GM18511 (cell line): Measurements from ENCODE around the gene PDSS1.

Source experiments
- ATAC-seq: cut with Tn5 transposase; IDR thresholded peaks from one replicate; pipeline ENCODE4 v1.9.1; 2021; ENCODE audit warnings: mild to moderate bottlenecking, moderate library complexity; ENCODE audit not compliant: unreplicated experiment

PDSS1 gene

DNA sequence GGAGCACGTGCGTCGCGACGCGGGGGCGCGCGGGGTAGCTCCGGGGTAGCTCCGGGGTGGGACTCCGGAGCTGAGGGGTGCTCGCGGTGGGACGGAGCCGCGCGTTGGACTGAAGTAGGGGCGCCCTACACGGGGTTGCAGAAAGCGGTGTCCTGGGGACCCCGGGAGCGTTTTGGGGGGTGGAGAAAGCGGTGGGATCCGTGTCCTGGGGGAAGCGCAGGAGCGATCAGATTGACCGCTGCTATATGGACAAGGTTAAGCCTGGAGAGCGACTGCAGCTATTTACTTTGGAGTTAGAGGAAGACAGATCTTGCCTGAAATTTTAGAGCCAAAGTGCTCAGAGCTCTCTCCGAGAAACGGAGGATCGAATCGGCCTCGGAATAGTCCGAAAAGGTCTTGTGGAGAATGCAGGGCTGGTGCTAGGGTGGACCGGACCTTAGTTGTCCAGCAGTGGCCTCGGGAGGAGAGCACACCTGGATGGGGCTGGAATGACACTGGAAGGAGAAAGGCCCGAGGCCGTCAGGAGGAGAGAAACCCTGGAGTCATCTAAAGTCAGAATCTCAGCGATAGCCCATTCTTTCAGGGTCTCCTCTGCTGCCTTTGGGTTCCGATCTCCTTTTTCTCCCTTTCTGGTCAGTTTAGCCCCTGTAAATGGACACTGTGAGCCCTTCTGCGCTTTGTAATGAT lies 564 bp downstream of the PDSS1 start:
- no peak for ATAC-seq

DNA sequence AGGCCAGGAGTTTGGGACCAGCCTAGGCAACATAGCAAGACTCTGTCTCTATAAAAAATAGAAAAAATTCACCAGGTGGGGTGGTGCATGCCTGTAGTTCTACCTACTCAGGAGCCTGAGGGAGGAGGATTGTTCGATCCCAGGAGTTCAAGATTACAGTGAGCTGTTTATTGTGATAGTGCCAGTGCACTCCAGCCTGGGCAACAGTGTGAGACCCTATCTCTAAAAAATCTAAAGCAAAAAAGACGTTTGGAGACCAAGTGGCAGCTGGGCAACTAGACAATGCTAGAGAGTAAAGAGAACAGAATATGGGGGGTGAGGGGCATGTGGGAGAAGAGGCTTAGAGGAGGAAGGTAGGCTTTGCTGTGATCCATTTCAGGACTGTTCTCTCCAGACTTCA lies 1.4 kb downstream of the PDSS1 start:
- no peak for ATAC-seq

DNA sequence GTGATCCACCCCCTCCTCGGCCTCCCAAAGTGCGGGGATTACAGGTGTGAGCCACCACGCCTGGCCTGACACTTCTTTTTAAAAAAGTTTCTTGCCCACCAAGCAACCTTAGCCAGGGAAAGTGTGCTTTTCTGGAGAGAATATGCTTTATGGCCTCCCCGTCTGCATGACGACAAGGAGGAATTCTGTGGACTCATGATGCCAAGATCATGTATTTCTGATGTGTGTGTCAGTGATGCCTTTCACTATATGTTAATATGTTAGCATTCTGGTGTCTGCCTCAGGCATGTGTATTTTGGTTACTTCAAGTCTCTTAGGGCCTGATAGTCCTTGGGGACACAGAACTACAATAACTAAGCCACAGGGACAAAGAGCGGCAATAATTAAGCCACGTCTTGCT lies 2.1 kb downstream of the PDSS1 start:
- ATAC-seq = no peak

DNA sequence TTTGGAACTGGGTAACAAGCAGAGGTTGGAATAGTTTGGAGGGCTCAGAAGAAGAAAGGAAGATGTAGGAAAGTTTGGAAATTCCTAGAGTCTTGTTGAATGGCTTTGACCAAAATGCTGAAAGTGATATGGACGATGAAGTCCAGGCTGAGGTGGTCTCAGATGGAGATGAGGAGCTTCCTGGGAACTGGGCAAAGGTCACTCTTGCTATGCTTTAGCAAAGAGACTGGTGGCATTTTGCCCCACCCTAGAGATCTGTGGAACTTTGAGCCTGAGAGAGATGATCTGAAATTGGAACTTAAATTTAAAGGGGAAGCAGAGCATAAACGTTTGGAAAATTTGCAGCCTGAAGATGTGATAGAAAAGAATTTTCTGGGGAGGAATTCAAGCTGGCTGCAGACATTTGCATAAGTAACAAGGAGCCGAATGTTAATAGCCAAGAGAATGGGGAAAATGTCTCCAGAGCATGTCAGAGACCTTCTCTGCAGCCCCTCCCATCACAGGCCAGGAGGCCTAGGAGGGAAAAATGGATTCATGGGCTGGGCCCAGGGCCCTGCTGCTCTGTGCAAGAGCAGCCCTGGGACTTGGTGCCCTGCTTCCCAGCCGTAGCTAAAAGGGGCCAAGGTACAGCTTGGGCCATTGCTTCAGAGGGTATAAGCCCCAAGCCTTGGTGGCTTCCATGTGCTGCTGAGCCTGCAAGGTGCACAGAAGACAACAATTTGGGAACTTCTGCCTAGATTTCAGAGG lies 3.6 kb downstream of the PDSS1 start:
- no peak for ATAC-seq

DNA sequence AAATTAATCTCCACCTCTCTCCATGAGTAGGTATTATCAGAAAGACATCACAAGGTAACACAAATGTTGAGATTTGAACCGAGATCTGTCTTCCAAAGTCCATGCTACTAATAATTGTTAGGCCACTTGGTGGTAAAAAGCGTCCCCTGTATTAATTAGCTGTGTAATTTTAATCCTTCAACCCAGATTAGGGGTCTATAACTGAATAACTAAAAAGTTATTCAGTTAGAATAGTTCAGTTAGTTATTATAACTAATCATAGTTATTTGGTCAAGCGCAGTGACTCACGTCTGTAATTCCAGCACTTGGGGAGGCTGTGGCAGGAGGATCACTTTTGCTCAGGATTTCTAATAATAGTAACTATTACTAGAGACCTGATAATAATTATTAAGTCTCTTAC lies 5.6 kb downstream of the PDSS1 start:
- no peak for ATAC-seq

DNA sequence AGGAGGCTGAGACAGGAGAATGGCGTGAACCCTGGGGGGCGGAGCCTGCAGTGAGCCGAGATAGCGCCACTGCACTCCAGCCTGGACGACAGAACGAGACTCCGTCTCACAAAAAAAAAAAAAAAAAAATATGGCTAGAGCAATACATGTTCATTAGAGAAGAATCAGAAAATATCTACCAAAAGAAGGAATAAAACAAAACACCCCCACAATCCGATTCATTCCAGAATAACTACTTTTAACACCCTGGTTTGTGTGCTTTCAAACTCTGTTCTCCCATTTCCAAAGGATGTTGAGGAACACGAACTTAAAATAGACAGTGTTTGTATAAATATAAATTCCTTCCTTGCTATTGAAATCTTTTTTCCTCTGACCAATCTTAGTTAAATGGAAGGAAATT lies 6.5 kb downstream of the PDSS1 start:
- no peak for ATAC-seq

DNA sequence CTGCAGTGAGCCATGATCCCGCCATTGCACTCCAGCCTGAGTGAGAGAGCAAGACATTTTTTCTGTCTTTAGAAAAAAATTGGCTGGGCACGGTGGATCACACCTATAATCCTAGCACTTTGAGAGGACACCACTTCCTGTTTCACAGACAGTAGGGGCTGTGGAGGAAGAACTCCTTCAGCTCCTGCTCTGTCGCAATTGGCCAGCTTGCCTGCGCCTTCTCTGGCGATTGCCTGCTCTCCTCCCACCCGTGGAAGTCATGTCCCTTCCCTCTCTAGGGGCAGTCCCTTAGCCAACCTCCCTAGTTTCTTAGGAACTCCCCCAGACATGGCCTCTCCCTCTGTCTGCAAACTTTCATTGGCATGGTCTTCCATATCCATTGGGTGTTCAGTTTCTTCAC lies 8.7 kb downstream of the PDSS1 start:
- no peak for ATAC-seq

DNA sequence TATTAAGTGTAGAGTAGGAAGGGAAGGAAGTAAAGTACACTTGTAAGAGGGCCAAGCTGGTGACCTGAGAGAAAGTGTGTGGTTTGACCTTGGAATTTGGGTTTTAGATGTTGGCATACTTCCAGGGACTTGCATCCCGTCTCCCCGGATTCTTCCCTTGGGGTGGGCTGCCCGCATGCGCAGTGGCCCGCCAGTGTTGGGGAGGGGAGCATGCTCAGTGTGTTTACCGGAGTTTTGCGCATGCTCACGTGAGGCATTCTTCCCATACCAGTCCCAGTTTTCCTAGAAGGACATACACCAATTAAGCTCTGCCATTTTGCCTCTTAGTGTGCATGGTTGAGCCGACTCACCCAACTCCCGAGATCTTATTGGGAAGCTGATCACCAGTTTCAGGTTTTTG lies 9.4 kb downstream of the PDSS1 start:
- no peak for ATAC-seq

DNA sequence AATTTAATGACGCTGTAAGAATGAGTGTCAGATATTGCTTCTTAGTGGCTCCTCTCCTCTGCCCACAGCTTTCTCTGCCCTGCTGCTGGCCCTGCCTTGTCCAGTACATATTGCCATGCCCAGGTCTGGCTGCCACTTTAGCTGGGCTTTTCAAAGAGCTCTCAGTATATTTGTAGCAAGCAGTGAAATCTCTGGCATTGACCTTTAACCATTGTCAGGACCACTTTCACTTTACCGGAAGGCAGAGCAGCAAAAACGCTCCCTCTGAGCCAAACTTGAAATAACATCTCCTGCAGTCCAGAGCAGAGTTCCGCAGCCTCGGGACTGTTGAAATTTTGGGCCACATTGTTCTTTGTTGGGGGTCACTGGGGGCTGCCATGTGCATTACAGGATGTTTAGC lies 13.8 kb downstream of the PDSS1 start:
- ATAC-seq = no peak

DNA sequence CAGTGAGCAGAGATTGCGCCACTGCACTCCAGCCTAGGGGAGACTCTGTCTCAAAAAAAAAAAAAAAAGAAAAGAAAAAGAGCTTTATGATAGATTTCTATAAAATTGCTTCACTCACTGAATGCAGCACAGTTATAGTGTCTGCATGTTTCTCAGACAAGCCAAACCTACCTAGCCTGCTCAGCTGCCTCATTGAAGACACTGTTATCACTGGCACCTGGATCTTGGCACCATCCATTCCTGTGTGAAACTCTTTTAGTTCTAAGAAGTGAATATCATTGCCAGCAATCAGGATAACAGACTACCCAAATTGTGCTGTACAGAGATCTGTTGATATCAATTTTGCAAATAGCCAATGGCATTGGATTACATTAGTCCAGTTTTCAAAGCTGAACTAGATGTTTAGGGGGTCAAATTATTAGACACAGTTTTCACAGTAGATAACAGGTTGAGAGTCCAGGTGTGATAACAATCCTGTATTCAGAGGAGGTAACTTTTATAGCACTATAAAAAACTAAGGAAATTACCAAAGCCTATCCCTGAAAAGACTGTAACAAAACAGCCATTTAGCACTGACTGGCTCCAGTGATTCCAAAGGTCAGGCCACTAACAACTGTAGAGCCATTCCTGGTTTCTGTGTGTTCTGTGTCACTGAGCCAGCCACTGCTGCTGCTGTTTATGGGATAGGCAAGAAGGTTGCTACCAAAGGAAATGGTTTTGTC lies 17.1 kb downstream of the PDSS1 start:
- no peak for ATAC-seq

DNA sequence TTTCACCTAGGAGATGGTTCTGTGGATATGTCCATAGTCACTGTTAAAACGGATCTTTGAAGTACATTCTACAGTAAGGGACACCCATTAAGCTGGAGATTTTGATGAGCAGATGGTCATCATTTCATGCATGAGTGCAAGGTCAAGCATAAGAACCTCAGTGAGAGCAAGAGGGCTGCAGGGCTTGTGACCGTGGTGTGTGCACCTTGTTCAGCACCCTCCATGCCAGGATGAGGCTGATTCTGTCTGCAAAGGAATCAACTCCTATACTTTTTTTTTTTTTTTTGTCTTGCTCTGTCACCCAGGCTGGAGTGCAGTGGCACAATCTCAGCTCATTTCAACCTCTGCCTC lies 17.6 kb downstream of the PDSS1 start:
- ATAC-seq = no peak

DNA sequence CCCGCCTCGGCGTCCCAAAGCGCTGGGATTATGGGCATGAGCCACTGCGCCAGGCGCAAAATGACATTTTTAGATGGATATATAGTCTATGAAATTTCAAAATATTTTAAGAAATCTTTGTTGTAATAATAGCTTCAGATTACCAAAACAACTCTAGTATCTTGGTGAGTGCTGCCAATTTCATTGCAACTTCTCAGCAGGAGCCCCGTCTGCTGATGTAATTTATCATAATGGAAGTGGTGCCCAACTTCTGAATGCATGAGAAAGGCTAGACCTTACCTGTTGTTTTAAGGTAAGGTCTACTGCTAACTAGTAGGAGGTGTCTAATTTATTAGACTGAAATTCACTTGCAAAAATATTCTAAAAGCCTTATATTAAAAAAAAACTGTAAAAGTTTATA lies 20.0 kb downstream of the PDSS1 start:
- ATAC-seq = no peak

DNA sequence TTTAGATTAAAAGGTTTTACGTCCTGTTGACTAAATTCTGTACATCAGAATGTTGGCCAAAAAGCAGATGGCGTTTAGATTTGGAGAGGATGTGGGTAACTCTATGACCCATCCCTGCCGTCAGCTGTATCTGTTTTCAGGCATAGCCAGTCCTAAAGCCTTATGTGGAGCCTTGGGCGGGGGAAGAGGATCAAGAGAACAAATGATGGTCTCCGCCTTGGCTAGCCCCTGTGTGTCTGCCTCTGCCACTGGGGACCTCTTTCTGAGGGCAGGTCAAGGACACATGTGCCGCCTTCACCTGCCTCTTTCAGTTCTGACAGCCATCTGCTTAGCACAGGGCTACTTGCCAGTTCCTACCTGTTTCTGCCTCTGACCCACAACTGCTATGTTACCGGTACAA lies 24.1 kb downstream of the PDSS1 start:
- ATAC-seq = no peak

DNA sequence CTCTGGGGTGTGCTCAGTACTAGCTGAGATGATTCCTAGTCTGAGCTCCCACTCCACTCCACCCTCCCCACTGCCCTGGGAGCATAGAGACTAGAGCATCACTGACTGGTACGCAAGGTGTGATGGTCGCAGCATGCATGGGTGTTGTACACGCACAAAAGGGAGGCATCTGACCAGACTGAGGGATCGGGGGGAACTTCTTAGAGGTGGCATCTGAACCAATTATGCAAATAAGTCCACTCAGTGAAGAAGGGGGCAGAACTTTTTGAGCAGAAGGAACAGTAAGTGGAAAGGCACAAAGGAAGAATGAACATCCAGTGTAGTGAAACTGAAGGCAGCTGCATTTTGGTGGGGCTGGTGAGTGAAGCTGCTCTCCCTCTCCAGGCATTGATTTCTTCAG lies 25.5 kb downstream of the PDSS1 start:
- no peak for ATAC-seq

DNA sequence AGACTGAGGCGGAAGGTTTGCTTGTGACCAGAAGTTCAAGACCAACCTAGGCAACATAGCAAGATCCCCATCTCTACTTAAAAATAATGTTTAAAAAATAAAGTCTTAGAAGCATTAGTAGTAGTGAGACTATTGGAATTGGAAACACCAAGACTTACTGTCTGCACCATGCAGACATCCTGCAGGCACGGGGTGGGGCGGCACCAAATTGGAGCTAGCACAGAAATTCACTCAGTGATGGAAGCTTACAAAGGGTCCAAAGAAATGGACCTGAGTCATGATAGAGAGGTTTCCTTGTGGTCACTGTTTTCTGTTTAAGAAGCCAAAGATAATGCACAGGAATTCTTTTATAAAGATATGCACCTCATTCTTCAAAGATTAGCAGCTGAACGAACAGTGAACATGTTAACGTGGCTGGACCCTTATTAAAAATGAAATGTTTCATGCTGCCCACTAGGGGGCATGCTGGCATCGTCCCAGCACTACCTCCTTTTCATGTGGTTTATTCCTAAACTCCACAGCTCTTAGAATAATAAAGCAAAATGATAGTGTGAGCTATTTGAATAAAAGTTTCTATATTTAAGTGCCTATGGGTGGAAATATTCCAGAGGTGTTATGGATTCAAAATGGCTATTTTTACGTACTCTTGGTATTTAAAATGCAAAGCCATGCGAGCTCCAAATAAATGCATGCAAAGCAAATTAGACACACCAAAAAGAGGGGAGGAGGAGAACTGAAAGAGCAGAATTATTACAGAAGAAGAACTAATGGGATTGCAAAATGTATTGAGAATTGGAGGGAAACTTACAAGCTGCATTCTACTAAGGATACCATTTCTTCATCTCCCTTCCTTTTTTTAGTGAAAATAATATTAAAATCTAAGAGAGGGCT lies 28.6 kb downstream of the PDSS1 start:
- ATAC-seq = no peak

DNA sequence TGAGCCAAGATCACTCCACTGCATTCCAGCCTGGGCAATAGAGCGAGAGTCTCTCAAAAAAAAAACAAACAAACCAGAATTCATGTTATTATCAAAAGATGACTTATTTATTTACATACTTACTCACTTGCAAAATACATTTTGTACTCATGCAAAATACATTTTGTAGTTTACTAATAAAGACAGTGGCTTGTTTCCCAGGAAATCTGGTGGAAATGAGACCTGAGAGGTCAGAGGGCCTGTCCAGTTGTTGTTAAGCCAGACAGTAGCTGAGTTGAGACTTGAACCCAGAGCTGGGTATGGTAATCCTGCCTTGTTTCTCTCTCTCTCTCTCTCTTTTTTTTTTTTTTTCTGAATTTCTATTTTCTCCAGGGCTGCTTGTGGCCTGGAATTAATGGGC lies 29.5 kb downstream of the PDSS1 start:
- ATAC-seq = no peak

DNA sequence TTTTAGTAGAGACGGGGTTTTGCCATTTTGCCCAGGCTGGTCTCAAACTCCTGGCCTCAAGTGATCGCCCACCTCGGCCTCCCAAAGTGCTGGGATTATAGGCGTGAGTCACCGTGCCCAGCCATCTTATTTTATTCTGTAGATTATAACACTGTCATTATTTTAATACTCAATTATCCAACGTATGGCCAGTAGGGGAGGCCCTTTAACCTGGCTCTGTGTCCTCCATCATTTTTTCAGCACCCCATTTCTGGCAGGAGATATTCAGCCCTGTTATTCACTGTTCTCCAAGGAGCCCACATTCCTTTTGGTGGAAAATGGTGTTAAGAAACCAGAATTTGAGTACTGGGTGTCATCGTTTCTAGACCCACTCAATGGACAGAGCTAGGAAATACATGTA lies 31.5 kb downstream of the PDSS1 start:
- ATAC-seq = no peak

DNA sequence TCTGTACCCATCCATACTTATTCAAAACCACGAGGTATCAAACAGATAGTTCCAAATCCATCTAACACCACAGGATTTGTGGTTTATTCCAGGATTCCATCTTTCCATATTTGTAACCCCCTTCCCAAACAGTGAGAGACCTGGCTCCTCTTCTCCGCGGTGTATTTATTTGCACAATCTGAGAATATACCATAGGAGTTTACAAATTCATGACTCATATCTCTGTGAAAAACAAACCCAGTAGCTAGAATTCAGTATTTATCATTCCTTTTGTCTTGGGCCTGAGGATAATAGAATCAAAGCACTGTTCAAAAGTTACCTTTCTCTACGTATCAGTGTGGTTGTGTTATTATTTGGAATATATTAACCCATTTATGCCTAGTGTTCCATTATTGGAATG lies 31.9 kb downstream of the PDSS1 start:
- no peak for ATAC-seq

DNA sequence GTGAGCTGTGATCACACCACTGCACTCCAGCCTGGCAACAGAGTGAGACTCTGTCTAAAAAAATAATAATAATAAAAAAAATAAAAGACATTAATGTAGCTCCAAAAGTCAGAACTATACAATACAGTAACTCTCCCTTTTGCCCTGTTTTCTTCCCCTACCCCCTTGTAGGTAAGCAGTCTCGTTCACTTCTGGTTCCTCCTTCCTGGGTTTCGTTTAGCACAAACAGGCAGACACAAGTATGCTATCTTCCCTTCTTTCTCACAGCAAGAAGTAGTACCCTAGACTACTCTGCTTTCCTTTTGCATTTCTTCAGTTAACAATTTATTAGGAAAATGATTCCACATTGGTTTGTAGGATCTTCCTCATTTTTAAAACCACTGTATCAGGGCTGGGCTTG lies 33.1 kb downstream of the PDSS1 start:
- ATAC-seq = no peak

DNA sequence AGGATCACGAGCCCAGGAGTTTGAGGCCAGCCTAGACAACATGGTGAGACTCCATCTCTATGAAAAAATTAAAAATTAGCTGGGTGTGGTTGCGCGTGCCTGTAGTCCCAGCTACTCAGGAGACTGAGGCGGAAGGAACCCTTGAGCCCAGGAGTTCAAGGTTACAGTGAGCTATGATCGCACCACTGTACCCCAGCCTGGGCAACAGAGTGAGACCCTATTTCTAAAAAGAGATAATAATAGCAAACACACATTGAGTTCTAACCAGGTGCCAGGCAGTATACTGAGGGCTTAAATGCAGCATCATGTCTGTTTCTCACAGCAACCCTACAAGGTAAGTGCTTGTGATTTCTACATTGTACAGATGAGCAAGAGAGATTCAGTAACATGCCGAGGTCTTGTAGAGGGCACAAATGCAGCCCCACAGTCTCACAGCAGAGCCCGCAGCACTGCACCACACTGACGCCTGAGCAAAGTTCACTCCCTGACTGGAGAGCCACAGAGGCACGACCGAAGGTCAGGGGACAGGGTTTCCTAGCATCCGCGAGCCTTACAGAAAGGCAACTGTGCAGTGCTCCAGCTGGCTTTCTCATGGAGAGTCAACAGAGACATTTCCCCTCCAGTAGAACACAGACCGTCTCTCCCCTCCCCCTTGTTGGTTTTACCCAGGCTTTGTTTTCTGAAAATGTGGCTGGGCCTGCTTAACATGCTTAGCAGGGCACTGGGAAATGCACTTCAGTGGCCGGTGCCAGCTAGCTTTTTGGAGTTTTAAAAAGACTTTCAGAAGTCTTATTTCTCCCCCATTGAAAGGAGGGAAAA lies 36.5 kb downstream of the PDSS1 start:
- ATAC-seq = no peak
